ENCODE results near the gene RANBP9. TPM values are rescaled to one million over a fixed set of nuclear protein-coding genes. Genes with fewer than 3 reads are reported as not detected.

Gene RANBP9
- total and polyA plus RNA-seq, 2 of the 13 experiments (the other 11 are each of a cell fraction or from before 2014, with no cell fraction given) = 26.6 to 30.6 TPM

DNA sequence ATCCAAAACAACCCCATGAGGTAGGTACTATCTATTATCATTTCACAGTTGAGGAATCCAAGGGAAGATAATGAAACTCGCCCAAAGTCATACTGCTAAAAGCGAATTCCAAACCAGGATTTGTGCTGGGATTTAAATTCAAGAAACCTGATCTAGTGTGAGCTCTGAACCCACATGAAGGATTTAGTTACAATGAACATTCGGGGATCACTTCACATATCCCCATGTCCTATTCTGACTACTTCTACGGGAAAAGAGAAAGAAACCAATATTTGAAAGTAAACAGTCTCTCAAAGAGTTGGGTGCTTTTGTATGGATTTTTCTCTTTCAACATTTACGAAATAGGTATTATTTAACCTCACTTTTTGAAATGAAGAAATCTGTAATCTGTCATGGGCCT, 12.9 kb downstream of the RANBP9 start (continued):
- TF ChIP-seq, protein P1, sequence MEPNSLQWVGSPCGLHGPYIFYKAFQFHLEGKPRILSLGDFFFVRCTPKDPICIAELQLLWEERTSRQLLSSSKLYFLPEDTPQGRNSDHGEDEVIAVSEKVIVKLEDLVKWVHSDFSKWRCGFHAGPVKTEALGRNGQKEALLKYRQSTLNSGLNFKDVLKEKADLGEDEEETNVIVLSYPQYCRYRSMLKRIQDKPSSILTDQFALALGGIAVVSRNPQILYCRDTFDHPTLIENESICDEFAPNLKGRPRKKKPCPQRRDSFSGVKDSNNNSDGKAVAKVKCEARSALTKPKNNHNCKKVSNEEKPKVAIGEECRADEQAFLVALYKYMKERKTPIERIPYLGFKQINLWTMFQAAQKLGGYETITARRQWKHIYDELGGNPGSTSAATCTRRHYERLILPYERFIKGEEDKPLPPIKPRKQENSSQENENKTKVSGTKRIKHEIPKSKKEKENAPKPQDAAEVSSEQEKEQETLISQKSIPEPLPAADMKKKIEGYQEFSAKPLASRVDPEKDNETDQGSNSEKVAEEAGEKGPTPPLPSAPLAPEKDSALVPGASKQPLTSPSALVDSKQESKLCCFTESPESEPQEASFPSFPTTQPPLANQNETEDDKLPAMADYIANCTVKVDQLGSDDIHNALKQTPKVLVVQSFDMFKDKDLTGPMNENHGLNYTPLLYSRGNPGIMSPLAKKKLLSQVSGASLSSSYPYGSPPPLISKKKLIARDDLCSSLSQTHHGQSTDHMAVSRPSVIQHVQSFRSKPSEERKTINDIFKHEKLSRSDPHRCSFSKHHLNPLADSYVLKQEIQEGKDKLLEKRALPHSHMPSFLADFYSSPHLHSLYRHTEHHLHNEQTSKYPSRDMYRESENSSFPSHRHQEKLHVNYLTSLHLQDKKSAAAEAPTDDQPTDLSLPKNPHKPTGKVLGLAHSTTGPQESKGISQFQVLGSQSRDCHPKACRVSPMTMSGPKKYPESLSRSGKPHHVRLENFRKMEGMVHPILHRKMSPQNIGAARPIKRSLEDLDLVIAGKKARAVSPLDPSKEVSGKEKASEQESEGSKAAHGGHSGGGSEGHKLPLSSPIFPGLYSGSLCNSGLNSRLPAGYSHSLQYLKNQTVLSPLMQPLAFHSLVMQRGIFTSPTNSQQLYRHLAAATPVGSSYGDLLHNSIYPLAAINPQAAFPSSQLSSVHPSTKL (CRISPR knock-in tag; IDR thresholded peaks at IDR 0.05) = peak; percentile 44; the same call in 1 of the 2 replicates
- TF ChIP-seq SIX1 (CRISPR knock-in tag; IDR thresholded peaks at IDR 0.05; ENCODE audit: borderline replicate concordance) = peak; percentile 96
- TF ChIP-seq, protein P2, sequence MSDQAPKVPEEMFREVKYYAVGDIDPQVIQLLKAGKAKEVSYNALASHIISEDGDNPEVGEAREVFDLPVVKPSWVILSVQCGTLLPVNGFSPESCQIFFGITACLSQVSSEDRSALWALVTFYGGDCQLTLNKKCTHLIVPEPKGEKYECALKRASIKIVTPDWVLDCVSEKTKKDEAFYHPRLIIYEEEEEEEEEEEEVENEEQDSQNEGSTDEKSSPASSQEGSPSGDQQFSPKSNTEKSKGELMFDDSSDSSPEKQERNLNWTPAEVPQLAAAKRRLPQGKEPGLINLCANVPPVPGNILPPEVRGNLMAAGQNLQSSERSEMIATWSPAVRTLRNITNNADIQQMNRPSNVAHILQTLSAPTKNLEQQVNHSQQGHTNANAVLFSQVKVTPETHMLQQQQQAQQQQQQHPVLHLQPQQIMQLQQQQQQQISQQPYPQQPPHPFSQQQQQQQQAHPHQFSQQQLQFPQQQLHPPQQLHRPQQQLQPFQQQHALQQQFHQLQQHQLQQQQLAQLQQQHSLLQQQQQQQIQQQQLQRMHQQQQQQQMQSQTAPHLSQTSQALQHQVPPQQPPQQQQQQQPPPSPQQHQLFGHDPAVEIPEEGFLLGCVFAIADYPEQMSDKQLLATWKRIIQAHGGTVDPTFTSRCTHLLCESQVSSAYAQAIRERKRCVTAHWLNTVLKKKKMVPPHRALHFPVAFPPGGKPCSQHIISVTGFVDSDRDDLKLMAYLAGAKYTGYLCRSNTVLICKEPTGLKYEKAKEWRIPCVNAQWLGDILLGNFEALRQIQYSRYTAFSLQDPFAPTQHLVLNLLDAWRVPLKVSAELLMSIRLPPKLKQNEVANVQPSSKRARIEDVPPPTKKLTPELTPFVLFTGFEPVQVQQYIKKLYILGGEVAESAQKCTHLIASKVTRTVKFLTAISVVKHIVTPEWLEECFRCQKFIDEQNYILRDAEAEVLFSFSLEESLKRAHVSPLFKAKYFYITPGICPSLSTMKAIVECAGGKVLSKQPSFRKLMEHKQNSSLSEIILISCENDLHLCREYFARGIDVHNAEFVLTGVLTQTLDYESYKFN (CRISPR knock-in tag; conservative IDR thresholded peaks at IDR 0.05) = peak; percentile 68
- 0 out of 2 replicates have a peak, but pooled peaks have one; percentile 22 for TF ChIP-seq POGZ (CRISPR knock-in tag; IDR thresholded peaks at IDR 0.05)
- TF ChIP-seq GATAD2A (CRISPR knock-in tag; IDR thresholded peaks at IDR 0.05) = peak; percentile 72
- no peak for TF ChIP-seq ZBTB38 (CRISPR knock-in tag; IDR thresholded peaks at IDR 0.05)
- TF ChIP-seq, protein P3, sequence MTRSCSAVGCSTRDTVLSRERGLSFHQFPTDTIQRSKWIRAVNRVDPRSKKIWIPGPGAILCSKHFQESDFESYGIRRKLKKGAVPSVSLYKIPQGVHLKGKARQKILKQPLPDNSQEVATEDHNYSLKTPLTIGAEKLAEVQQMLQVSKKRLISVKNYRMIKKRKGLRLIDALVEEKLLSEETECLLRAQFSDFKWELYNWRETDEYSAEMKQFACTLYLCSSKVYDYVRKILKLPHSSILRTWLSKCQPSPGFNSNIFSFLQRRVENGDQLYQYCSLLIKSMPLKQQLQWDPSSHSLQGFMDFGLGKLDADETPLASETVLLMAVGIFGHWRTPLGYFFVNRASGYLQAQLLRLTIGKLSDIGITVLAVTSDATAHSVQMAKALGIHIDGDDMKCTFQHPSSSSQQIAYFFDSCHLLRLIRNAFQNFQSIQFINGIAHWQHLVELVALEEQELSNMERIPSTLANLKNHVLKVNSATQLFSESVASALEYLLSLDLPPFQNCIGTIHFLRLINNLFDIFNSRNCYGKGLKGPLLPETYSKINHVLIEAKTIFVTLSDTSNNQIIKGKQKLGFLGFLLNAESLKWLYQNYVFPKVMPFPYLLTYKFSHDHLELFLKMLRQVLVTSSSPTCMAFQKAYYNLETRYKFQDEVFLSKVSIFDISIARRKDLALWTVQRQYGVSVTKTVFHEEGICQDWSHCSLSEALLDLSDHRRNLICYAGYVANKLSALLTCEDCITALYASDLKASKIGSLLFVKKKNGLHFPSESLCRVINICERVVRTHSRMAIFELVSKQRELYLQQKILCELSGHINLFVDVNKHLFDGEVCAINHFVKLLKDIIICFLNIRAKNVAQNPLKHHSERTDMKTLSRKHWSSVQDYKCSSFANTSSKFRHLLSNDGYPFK (CRISPR knock-in tag; IDR thresholded peaks at IDR 0.05; ENCODE audit: borderline replicate concordance) = no peak
- TF ChIP-seq HDAC1 (CRISPR knock-in tag; IDR thresholded peaks at IDR 0.05) = peak; percentile 29; the same call in 1 of the 2 replicates
- TF ChIP-seq MIXL1 (CRISPR knock-in tag; IDR thresholded peaks at IDR 0.05) = peak; percentile 52; the same call in 1 of the 2 replicates
- no peak for TF ChIP-seq MTA3 (CRISPR knock-in tag; IDR thresholded peaks at IDR 0.05)
- no peak for TF ChIP-seq ARHGAP35 (CRISPR knock-in tag; IDR thresholded peaks at IDR 0.05; ENCODE audit: borderline replicate concordance)
- TF ChIP-seq SMYD3 (CRISPR knock-in tag; IDR thresholded peaks at IDR 0.05) = 0 out of 2 replicates have a peak, but pooled peaks have one; percentile 46
- TF ChIP-seq ZNF3 (CRISPR knock-in tag; IDR thresholded peaks at IDR 0.05) = no peak
- TF ChIP-seq, protein P4, sequence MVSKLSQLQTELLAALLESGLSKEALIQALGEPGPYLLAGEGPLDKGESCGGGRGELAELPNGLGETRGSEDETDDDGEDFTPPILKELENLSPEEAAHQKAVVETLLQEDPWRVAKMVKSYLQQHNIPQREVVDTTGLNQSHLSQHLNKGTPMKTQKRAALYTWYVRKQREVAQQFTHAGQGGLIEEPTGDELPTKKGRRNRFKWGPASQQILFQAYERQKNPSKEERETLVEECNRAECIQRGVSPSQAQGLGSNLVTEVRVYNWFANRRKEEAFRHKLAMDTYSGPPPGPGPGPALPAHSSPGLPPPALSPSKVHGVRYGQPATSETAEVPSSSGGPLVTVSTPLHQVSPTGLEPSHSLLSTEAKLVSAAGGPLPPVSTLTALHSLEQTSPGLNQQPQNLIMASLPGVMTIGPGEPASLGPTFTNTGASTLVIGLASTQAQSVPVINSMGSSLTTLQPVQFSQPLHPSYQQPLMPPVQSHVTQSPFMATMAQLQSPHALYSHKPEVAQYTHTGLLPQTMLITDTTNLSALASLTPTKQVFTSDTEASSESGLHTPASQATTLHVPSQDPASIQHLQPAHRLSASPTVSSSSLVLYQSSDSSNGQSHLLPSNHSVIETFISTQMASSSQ (IDR thresholded peaks at IDR 0.05; ENCODE audit: low read depth) = 0 out of 2 replicates have a peak, but pooled peaks have one; percentile 13
- TF ChIP-seq, protein P4 (CRISPR knock-in tag; IDR thresholded peaks at IDR 0.05; ENCODE audit: borderline replicate concordance) = no peak
